ENCODE results near the gene RASSF1. TPM values are rescaled to one million over a fixed set of nuclear protein-coding genes. Genes with fewer than 3 reads are reported as not detected.

Gene RASSF1
- total and polyA plus RNA-seq, 2 of the 8 experiments (the other 6 are each of a cell fraction or from before 2014, with no cell fraction given): 10.3 to 15.7 TPM

GRCh38 chr3:50336452-50337174 lies 4.0 kb downstream of the RASSF1 start (continued):
- no peak for TF ChIP-seq CBX5 (IDR thresholded peaks at IDR 0.05; ENCODE audit: low read depth, low read length)

Data from H1 (cell line).